Esophagus muscularis mucosa (tissue), 4 donors: ENCODE data around the gene TDG. TPM values are rescaled to one million over a fixed set of nuclear protein-coding genes. Genes with fewer than 3 reads are reported as not detected.

Experiments used
- DNase-seq: peaks from one replicate; pipeline ENCODE4 v3.0.0-alpha.2; 2017; ENCODE audit errors: extremely low spot score
- H3K27ac ChIP-seq, 4 donors: fragments of 200-600 bp; sonication (generic); replicated peaks in 1 of 4; 1 replicate in 3 of 4; 2 replicates in 1 of 4; pipeline ENCODE4 v1.5.1; 2016 to 2019; ENCODE audit warnings: mild to moderate bottlenecking in 1 of 4
- H3K27me3 ChIP-seq, 4 donors: fragments of 200-600 bp; sonication (generic); one replicate each; pipeline versions ENCODE4 v1.5.1 to v1.6.0; 2016 to 2019
- H3K36me3 ChIP-seq, 4 donors: fragments of 200-600 bp; sonication (generic); one replicate each; pipeline ENCODE4 v1.5.1; 2016 to 2019
- H3K4me1 ChIP-seq, 4 donors: fragments of 200-600 bp; sonication (generic); one replicate each; pipeline ENCODE4 v1.5.1; 2016 to 2019
- H3K4me3 ChIP-seq, 4 donors: fragments of 200-600 bp; sonication (generic); 1 replicate in 2 of 4; 2 replicates in 2 of 4; pipeline ENCODE4 v1.5.1; 2016 to 2019; ENCODE audit warnings: mild to moderate bottlenecking in 4 of 4, moderate library complexity in 1 of 4
- H3K9me3 ChIP-seq, 4 donors: fragments of 200-600 bp; sonication (generic); 1 replicate in 3 of 4; 2 replicates in 1 of 4; pipeline ENCODE4 v1.5.1; 2016 to 2019
- EP300 ChIP-seq: sonication (generic); formaldehyde crosslinking; IDR thresholded peaks from one replicate; pipeline ENCODE4 v1.6.1; 2017; ENCODE audit warnings: antibody characterized with exemption
- POLR2A ChIP-seq: fragments of 450-650 bp; IDR thresholded peaks from one replicate; pipeline ENCODE4 v1.6.1; 2017; ENCODE audit warnings: antibody characterized with exemption, moderate library complexity, mild to moderate bottlenecking, low read depth
- POLR2AphosphoS5 ChIP-seq, 2 donors: sonication (generic); formaldehyde crosslinking; IDR thresholded peaks; one replicate each; pipeline ENCODE4 v1.6.1; 2017; ENCODE audit warnings: antibody characterized with exemption in 2 of 2
- WGBS: methylation state at CpG from one replicate; pipeline ENCODE4 v1.1.5; 2018; 5-methylcytosine and 5-hydroxymethylcytosine counted together
- intact Hi-C: fragments of 100-400 bp; cut with DNase I; formaldehyde crosslinking; loops from one replicate; pipeline ENCODE4 v1.15.1; 2023
- total RNA-seq, 4 donors: library from RNA; depleted of rRNA; stranded (reverse); fragments of >200 nt; gene quantifications; one replicate each; pipeline versions ENCODE4 v1.1.0 to v1.2.1, GENCODE V29; 2016
- TF ChIP-seq, protein P1 (sequence below), 3 experiments: fragments of 200-600 bp in 2 of 3; fragments of 450-650 bp in 1 of 3; sonication (generic) in 2 of 3; IDR thresholded peaks; one replicate each; pipeline ENCODE4 v1.5.1; 2017 to 2019; ENCODE audit warnings: antibody characterized with exemption in 3 of 3, mild to moderate bottlenecking in 2 of 3, moderate library complexity in 1 of 3

The TDG gene
- total RNA-seq, 4 donors from 2014 or later: 13.7 to 16.4 (median 14.1) TPM

DNA sequence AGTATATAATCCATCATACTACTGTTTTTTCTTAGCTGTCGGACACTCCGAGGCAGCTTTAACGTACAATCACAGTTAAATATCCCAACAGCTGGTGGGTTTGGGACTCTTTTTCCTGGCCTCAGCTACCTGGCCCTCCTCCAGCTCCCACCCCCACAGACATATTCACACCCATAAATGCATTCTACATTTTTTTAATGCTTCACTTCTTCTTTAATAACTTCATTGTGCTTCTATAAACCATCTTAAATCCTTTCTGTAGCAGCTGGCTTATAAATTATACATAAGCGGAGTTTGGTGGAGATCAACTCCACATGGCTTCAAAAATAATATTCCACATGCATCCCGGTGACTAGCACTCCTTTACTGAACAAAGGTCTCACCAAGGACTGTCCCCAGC is 33.3 kb downstream of the TDG start:
- intact Hi-C loops: no loop called here
- TF ChIP-seq, protein P1, sequence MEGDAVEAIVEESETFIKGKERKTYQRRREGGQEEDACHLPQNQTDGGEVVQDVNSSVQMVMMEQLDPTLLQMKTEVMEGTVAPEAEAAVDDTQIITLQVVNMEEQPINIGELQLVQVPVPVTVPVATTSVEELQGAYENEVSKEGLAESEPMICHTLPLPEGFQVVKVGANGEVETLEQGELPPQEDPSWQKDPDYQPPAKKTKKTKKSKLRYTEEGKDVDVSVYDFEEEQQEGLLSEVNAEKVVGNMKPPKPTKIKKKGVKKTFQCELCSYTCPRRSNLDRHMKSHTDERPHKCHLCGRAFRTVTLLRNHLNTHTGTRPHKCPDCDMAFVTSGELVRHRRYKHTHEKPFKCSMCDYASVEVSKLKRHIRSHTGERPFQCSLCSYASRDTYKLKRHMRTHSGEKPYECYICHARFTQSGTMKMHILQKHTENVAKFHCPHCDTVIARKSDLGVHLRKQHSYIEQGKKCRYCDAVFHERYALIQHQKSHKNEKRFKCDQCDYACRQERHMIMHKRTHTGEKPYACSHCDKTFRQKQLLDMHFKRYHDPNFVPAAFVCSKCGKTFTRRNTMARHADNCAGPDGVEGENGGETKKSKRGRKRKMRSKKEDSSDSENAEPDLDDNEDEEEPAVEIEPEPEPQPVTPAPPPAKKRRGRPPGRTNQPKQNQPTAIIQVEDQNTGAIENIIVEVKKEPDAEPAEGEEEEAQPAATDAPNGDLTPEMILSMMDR (IDR thresholded peaks at IDR 0.05): no peak
- TF ChIP-seq EP300: no peak
- TF ChIP-seq POLR2AphosphoS5 (IDR thresholded peaks at IDR 0.05): no peak
- no peak for TF ChIP-seq POLR2A
- Histone ChIP-seq H3K4me1 (peaks cover 0 to 5% (median 0%) of the 10 kb centered on the region in 4 donors), H3K36me3 (peaks cover 0 to 6% (median 0%) of the 10 kb centered on the region in 4 donors), H3K4me3 (no peak overlapping the region), H3K27ac (no peak overlapping the region), H3K9me3 (no peaks in the 10 kb centered on the region), H3K27me3 (no peaks in the 10 kb centered on the region)
- WGBS: 73% methylated on average over 5 of the region's 5 CpGs
- DNase-seq: no peak

DNA sequence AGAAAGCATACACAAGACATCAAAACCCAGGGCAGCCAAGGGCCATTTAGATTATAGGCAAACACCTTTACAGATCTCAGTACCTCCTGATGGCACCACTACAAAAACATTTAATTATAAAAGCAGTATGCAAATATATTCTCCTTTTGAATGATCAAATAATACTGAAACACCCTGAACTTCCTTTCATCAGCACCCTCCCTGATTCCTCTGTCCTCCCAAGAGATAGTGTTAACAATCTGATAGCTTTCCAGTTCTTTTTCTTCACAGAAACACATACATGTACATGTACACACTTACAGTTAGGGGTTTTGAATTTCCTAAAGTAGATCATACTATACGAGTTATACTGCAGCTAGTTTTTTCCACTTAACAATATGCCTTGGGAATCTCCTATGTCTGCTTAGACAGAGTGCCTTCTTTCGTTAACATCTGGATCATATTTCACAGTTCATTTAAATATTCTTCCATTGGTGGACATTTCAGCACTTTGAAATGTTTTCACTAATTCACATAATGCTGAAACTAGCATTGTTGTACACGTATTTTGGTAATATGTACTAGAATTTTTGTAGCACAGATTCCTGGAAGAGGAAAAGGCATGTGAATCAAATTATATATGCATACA is 35.2 kb downstream of the TDG start:
- intact Hi-C loops: no loop called here

DNA sequence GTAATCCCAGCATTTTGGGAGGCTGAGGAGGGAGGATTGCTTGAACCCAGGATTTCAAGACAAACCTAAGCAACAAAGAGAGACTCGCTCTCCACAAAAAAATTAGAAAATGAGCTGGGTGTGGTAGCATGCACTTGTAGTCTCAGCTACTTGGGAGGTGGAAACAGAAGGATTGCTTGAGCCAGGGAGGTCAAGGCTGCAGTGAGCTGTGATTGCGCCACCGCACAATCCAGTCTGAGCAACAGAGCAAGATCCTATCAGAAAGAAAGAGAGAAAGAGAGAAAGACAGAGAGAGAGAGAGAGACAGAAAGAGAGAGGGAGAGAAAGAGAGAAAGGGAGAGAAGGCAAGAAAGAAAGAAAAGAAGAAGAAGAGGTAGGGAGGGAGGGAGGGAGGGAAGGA is 37.0 kb downstream of the TDG start:
- H3K4me3 ChIP-seq: no peak overlapping the region
- intact Hi-C loops: no loop called here
- peaks cover 0 to 6% (median 0%) of the 10 kb centered on the region in 4 donors for H3K36me3 ChIP-seq
- no peaks in the 10 kb centered on the region for H3K4me1 ChIP-seq
- WGBS: 96% methylated on average over 3 of the region's 3 CpGs
- H3K27ac ChIP-seq: no peak overlapping the region
- no peaks in the 10 kb centered on the region for H3K27me3 ChIP-seq
- no peak for TF ChIP-seq POLR2AphosphoS5 (IDR thresholded peaks at IDR 0.05)
- no peak for TF ChIP-seq EP300
- TF ChIP-seq, protein P1 (IDR thresholded peaks at IDR 0.05): no peak
- no peak for TF ChIP-seq POLR2A
- no peaks in the 10 kb centered on the region for H3K9me3 ChIP-seq
- no peak for DNase-seq

More for the DNA sequence above, 35.2 kb downstream of the TDG start:
- Histone ChIP-seq H3K4me1 (peaks cover 0 to 5% (median 0%) of the 10 kb centered on the region in 4 donors), H3K4me3 (no peak overlapping the region), H3K9me3 (no peaks in the 10 kb centered on the region), H3K36me3 (peaks cover 0 to 6% (median 0%) of the 10 kb centered on the region in 4 donors), H3K27me3 (no peaks in the 10 kb centered on the region), H3K27ac (no peak overlapping the region)
- no peak for DNase-seq
- TF ChIP-seq, protein P1 (IDR thresholded peaks at IDR 0.05): no peak
- no peak for TF ChIP-seq POLR2AphosphoS5 (IDR thresholded peaks at IDR 0.05)
- WGBS: 78% methylated on average over 3 of the region's 3 CpGs

DNA sequence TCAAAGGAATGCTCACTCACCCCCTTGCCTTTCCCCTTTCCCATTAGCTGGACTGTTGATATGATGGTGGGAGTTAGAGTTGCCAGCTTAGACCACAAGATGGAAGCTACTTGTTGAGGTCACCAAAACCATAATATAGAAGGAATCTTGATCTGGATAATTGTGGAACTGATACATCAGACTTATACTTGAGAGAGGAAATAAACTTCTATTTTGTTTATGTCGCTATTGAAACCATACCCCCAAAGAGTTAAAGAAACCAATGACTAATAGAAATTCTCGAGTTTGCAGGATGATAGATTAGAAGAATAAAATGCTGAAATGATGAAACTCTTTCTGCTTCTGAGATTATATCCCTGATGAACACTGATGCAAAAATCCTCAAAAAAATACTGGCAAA is 37.9 kb downstream of the TDG start:
- no peaks in the 10 kb centered on the region for H3K4me1 ChIP-seq
- no peaks in the 10 kb centered on the region for H3K27me3 ChIP-seq
- no peak for DNase-seq
- H3K36me3 ChIP-seq: peaks cover 0 to 6% (median 0%) of the 10 kb centered on the region in 4 donors
- no peaks in the 10 kb centered on the region for H3K9me3 ChIP-seq
- H3K27ac ChIP-seq: no peak overlapping the region
- WGBS: 77% methylated on average over 2 of the region's 2 CpGs
- no peak for TF ChIP-seq POLR2AphosphoS5 (IDR thresholded peaks at IDR 0.05)
- no peak for TF ChIP-seq EP300
- H3K4me3 ChIP-seq: no peak overlapping the region
- intact Hi-C loops: no loop called here

DNA sequence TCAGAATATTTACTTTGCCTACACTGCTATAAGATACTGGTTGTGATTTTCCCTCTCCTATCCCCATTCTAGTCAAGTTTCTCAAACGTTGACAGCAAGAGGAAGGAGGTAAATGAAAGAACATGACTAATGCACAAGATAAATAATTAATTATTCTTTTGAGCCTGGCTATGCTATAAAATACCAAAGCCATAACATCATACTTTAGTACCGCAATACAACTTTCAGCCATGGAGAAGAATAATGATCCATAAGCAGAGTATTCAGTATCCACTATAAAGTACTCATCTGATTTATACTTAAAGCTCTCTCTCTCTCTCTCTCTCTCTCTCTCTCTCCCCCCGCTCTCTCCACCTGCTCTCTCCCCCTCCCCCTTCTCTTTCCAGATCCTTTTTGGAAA is 41.3 kb downstream of the TDG start:
- TF ChIP-seq POLR2A (no peak), POLR2AphosphoS5 (IDR thresholded peaks at IDR 0.05) (no peak), EP300 (no peak)
- TF ChIP-seq, protein P1 (IDR thresholded peaks at IDR 0.05): no peak
- DNase-seq: no peak
- peaks cover 0 to 6% (median 0%) of the 10 kb centered on the region in 4 donors for H3K36me3 ChIP-seq
- H3K27me3 ChIP-seq: no peaks in the 10 kb centered on the region
- intact Hi-C loops: no loop called here
- H3K4me3 ChIP-seq: no peak overlapping the region
- H3K4me1 ChIP-seq: peaks cover 0 to 8% (median 0%) of the 10 kb centered on the region in 4 donors
- no peak overlapping the region for H3K27ac ChIP-seq
- H3K9me3 ChIP-seq: no peaks in the 10 kb centered on the region
- WGBS: 39% methylated on average over 3 of the region's 3 CpGs
